ENCODE results near the gene SOCS3. TPM values are rescaled to one million over a fixed set of nuclear protein-coding genes. Genes with fewer than 3 reads are reported as not detected.

The SOCS3 gene
- total and polyA plus RNA-seq, 2 experiments from 2014 or later: 13.2 to 32.9 TPM

GRCh38 chr17:78329263-78330059 lies 30.4 kb downstream of the SOCS3 start:
- Histone ChIP-seq H3K27me3 (ENCODE audit: insufficient read depth) (no peaks in the 10 kb centered on the region), H4K20me1 (replicated peaks; ENCODE audit: insufficient read depth) (no peaks in the 10 kb centered on the region), H3K27ac (ENCODE audit: low read depth) (no peak overlapping the region), H3K4me3 (no peak overlapping the region), H3K4me1 (ENCODE audit: insufficient read depth) (peaks cover 8% of the 10 kb centered on the region), H3K9me2 (ENCODE audit: insufficient read depth) (no peaks in the 10 kb centered on the region), H3K36me3 (ENCODE audit: insufficient read depth) (no peaks in the 10 kb centered on the region), H3K79me2 (replicated peaks; ENCODE audit: insufficient read depth) (no peaks in the 10 kb centered on the region), H2AFZ (no peak overlapping the region; the same call in 1 of the 2 replicates), H3K4me2 (no peak overlapping the region), H3F3A (replicated peaks; ENCODE audit: low read depth) (peaks cover 10% of the 10 kb centered on the region; the same call in 1 of the 2 replicates)
- no peak overlapping the region; the same call in 1 of the 2 replicates for H3K27ac Mint-ChIP-seq
- H3K9me3 Mint-ChIP-seq: peaks cover 2% of the 10 kb centered on the region; the same call in 1 of the 3 replicates
- ATAC-seq (no peak), DNase-seq (ENCODE audit: low spot score) (no peak)
- TF ChIP-seq ZNF331 (CRISPR knock-in tag; IDR thresholded peaks at IDR 0.05; ENCODE audit: low read depth) (no peak), CTCF (conservative IDR thresholded peaks at IDR 0.05; ENCODE audit: low read depth in 2 of 2) (no peak), ETS1 (IDR thresholded peaks at IDR 0.05) (no peak), CREB1 (CRISPR knock-in tag; IDR thresholded peaks at IDR 0.05; ENCODE audit: low read depth) (no peak), NANOG (IDR thresholded peaks at IDR 0.05; ENCODE audit: borderline replicate concordance) (no peak), REST (IDR thresholded peaks at IDR 0.05; ENCODE audit: unreplicated experiment) (no peak), STAT1 (IDR thresholded peaks at IDR 0.05; ENCODE audit: unreplicated experiment) (no peak), EZH2 (IDR thresholded peaks at IDR 0.05; ENCODE audit: low read depth, unreplicated experiment) (no peak), ZNF114 (CRISPR knock-in tag; IDR thresholded peaks at IDR 0.05) (no peak), POLR2AphosphoS5 (IDR thresholded peaks at IDR 0.05; ENCODE audit: low read depth) (no peak), JUNB (IDR thresholded peaks at IDR 0.05; ENCODE audit: unreplicated experiment) (no peak), ZNF462 (CRISPR knock-in tag; IDR thresholded peaks at IDR 0.05) (no peak), EZH2phosphoT487 (IDR thresholded peaks at IDR 0.05; ENCODE audit: unreplicated experiment) (no peak)
- H3K36me3 Mint-ChIP-seq (ENCODE audit: low read depth): no peaks in the 10 kb centered on the region; the same call in 2 of the 3 replicates
- H3K4me1 Mint-ChIP-seq: peaks cover 23% of the 10 kb centered on the region
- no peak overlapping the region for H3K4me3 Mint-ChIP-seq
- H3K27me3 Mint-ChIP-seq (ENCODE audit: insufficient read depth, low read depth, poor library complexity): peaks cover 16% of the 10 kb centered on the region
